Activated CD4-positive, alpha-beta T cell treated with anti-CD3 and anti-CD28 coated beads for 36 hours (primary cell): ENCODE results near the gene TACR2. TPM values are rescaled to one million over a fixed set of nuclear protein-coding genes. Genes with fewer than 3 reads are reported as not detected.

Experiments used
- ATAC-seq: fragments of 200-7000 bp; cut with Tn5 transposase; one replicate; pipeline ENCODE4 v1.10.0; 2021; ENCODE audit warnings: mild to moderate bottlenecking, moderate library complexity
- CTCF ChIA-PET: fragments of 350-600 bp; sonication (Branson Sonifier 250); formaldehyde crosslinking; loops from one replicate; lab custom pipeline; 2021; ENCODE audit warnings: antibody characterized with exemption; lab: Charles Lee
- POLR2A ChIA-PET: fragments of 350-600 bp; sonication (Branson Sonifier 250); formaldehyde crosslinking; loops from one replicate; lab custom pipeline; 2021; ENCODE audit warnings: antibody characterized with exemption, inconsistent platforms; lab: Charles Lee
- DNase-seq: peaks from one replicate; pipeline ENCODE4 v3.0.0-alpha.2; 2020
- H3K27ac Mint-ChIP-seq: one replicate; pipeline ENCODE4 v1.8.0; 2021; ENCODE audit warnings: mixed read lengths
- H3K27me3 Mint-ChIP-seq: one replicate; pipeline ENCODE4 v1.8.0; 2021; ENCODE audit warnings: mixed read lengths
- H3K36me3 Mint-ChIP-seq: one replicate; pipeline ENCODE4 v1.8.0; 2021; ENCODE audit warnings: low read depth, mixed read lengths
- H3K4me1 Mint-ChIP-seq: one replicate; pipeline ENCODE4 v1.8.0; 2021; ENCODE audit warnings: mixed read lengths
- H3K4me3 Mint-ChIP-seq: one replicate; pipeline ENCODE4 v1.8.0; 2021; ENCODE audit warnings: mild to moderate bottlenecking, moderate library complexity, mixed read lengths
- H3K9me3 Mint-ChIP-seq: one replicate; pipeline ENCODE4 v1.8.0; 2021; ENCODE audit warnings: low read depth, mixed read lengths
- intact Hi-C, 2 experiments: fragments of 100-400 bp; cut with DNase I in 1 of 2; cut with micrococcal nuclease in 1 of 2; formaldehyde crosslinking; loops; one replicate each; pipeline versions ENCODE4 v1.14.2 to v1.15.1; 2022 to 2024; cut with DNase I, micrococcal nuclease
- total RNA-seq, 2 experiments: library from RNA; stranded (reverse); gene quantifications; one replicate each; pipeline ENCODE4 v1.2.3, GENCODE V29; 2021

Gene TACR2
- total RNA-seq, 2 experiments from 2014 or later, result not detected

DNA sequence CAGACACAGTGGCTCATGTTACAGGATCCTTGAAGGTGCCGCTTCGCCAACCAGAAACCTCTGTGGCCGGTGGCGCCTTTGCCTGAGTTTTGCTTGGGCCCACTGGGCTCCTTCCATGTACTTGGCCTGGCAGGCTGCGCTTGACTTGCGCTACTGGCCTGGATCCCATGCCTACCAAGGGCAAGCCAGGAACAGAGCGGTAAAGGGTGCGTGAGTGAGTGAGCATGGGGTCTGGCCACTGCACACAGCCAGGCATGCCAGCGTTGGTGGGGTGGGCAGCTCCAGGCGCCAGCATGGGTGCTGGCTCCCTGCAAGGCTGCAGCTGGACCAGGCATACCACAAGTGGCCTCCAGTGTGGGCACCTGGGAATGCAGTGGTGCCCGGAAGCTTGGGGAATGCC is 18.2 kb upstream of the TACR2 start:
- ChIA-PET POLR2A (no interaction called here), CTCF (interaction anchor here (0.7 to 0.9 kb wide), 2 partner anchors 16 to 42 kb away, joined by 3 to 5 read pairs; partner anchors contain the start of gene TSPAN15)
- peaks cover 3% of the 10 kb centered on the region for H3K27me3 Mint-ChIP-seq
- no peaks in the 10 kb centered on the region for H3K9me3 Mint-ChIP-seq
- H3K4me3 Mint-ChIP-seq, result no peak overlapping the region
- no peak overlapping the region for H3K27ac Mint-ChIP-seq
- no peaks in the 10 kb centered on the region for H3K4me1 Mint-ChIP-seq
- ATAC-seq (no peak), DNase-seq (no peak)
- H3K36me3 Mint-ChIP-seq, result no peaks in the 10 kb centered on the region
- intact Hi-C loops, result no loop called here

GRCh38 chr10:69434169-69434568 is 17.5 kb upstream of the TACR2 start:
- H3K27me3 Mint-ChIP-seq, result peaks cover 3% of the 10 kb centered on the region
- ChIA-PET POLR2A (no interaction called here), CTCF (interaction anchor here (0.8 to 2.6 kb wide), 3 partner anchors 11 to 199 kb away, joined by 3 to 7 read pairs (median 3); no protein-coding TSS in a partner anchor)
- no peak overlapping the region for H3K4me3 Mint-ChIP-seq
- intact Hi-C loops, result no loop called here
- no peaks in the 10 kb centered on the region for H3K36me3 Mint-ChIP-seq
- no peaks in the 10 kb centered on the region for H3K9me3 Mint-ChIP-seq
- no peak overlapping the region for H3K27ac Mint-ChIP-seq
- ATAC-seq (no peak), DNase-seq (no peak)
- H3K4me1 Mint-ChIP-seq, result no peaks in the 10 kb centered on the region

- intact Hi-C loops, result no loop called here
- CTCF ChIA-PET, result interaction anchor here (1.4 kb wide), 1 partner anchor 81 kb away, joined by 8 read pairs; no protein-coding TSS in a partner anchor
- no peak overlapping the region for H3K27ac Mint-ChIP-seq
Observed at GRCh38 chr10:69428165-69428564, 11.4 kb upstream of the TACR2 start.

DNA sequence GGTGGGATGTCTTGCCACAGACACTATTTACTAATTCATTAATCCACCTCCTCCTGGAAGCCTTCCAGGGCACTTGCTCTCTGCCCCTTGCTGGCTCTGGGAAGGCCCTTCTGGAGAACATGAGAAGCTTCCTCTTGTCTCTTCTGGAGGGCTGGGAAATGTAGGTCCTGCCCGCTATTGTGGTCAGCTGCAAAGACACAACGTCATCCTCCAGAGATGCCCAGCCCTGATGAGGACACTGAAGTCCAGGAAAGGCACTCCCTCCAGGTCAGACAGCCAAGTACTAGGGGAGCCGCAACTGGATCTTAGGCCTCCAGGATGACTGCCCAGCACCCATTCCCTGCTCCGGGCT is 9.6 kb upstream of the TACR2 start:
- no peak overlapping the region for H3K27ac Mint-ChIP-seq

More at GRCh38 chr10:69428165-69428564, 11.4 kb upstream of the TACR2 start:
- POLR2A ChIA-PET, result no interaction called here
- no peaks in the 10 kb centered on the region for H3K9me3 Mint-ChIP-seq
- ATAC-seq, result no peak
- DNase-seq, result no peak
- no peaks in the 10 kb centered on the region for H3K27me3 Mint-ChIP-seq
- no peaks in the 10 kb centered on the region for H3K36me3 Mint-ChIP-seq
- peaks cover 40% of the 10 kb centered on the region for H3K4me1 Mint-ChIP-seq
- no peak overlapping the region for H3K4me3 Mint-ChIP-seq

DNA sequence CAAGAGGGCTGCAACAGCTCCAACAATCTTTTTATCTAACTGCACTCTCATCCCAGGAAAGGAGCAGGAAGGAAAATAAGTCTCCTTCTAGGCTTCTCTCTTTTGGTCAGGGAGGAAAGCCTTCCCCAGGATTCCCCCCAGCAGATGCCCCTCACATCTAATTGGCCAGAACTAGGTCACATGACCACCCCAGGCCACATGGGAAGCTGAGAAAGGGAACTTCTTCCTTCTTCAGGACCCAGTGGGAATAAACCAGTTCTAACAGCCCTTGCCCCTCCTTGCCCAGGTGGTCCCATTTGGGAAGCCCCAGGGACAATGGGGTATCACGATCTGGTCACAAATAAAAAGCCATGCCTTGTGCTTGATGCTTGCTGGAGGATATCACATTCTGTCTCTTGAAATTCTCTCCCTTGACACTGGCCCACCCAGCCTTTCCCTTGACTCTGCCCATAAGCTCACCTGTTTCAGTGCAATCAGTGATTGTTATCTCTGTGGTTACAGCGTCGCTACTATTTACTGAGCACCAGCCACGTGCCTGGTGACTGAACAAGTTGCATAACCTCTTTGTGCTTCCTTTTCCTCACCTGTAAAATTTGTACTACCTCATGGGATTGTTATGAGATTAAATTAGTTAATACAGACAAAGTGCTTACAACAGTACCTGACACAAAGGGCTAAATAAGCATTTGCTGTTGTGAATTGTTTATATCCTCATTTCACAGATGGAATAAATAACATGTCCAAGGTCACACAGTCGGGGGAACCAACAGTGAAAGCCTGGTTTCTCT is 9.0 kb upstream of the TACR2 start:
- ATAC-seq, result peak; percentile 55
- no peak for DNase-seq
- ChIA-PET CTCF (interaction anchor here (0.5 to 1.5 kb wide), 6 partner anchors 14 to 130 kb away, joined by 3 read pairs; no protein-coding TSS in a partner anchor), POLR2A (no interaction called here)
- H3K27ac Mint-ChIP-seq, result peak overlapping the region; percentile 3
- H3K9me3 Mint-ChIP-seq, result no peaks in the 10 kb centered on the region
- H3K4me3 Mint-ChIP-seq, result no peak overlapping the region
- H3K4me1 Mint-ChIP-seq, result peaks cover 40% of the 10 kb centered on the region
- no peaks in the 10 kb centered on the region for H3K36me3 Mint-ChIP-seq
- no peaks in the 10 kb centered on the region for H3K27me3 Mint-ChIP-seq
- intact Hi-C loops, result loop anchor here in 1 of 2 experiments (2.0 kb wide), 1 partner anchor 213 kb away; no protein-coding TSS in a partner anchor

More for the DNA sequence above, 9.6 kb upstream of the TACR2 start:
- no peak for ATAC-seq
- H3K36me3 Mint-ChIP-seq, result no peaks in the 10 kb centered on the region
- intact Hi-C loops, result loop anchor here in 1 of 2 experiments (2.0 kb wide), 1 partner anchor 212 kb away; no protein-coding TSS in a partner anchor
- no peak for DNase-seq
- H3K27me3 Mint-ChIP-seq, result no peaks in the 10 kb centered on the region
- no peaks in the 10 kb centered on the region for H3K9me3 Mint-ChIP-seq
- ChIA-PET POLR2A (no interaction called here), CTCF (interaction anchor here (0.9 to 1.5 kb wide), 3 partner anchors 8 to 83 kb away, joined by 3 to 4 read pairs (median 3); no protein-coding TSS in a partner anchor)
- H3K4me3 Mint-ChIP-seq, result no peak overlapping the region
- H3K4me1 Mint-ChIP-seq, result peaks cover 40% of the 10 kb centered on the region

DNA sequence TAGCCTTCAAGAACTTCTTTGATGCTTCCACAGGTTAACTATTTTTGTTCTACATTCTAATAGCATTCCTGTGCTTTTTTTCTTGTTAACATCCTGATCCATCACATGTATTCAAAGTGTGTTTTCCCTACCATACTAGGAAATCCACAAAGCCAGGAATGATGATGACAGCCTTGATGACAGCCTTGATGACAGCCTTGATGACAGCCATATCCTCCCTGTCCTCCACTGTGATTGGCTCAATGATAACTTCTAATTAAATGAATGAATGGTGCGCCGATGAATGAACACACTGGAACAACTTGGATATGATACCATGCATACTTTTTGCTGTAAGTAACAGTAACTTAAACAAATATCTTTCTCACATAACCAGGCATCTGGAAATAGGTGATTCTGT is 8.3 kb upstream of the TACR2 start:
- Mint-ChIP-seq H3K27ac (no peak overlapping the region), H3K9me3 (no peaks in the 10 kb centered on the region), H3K36me3 (no peaks in the 10 kb centered on the region), H3K4me1 (peaks cover 40% of the 10 kb centered on the region), H3K4me3 (no peak overlapping the region), H3K27me3 (no peaks in the 10 kb centered on the region)
- ChIA-PET POLR2A (no interaction called here), CTCF (interaction anchor here (0.5 to 1.6 kb wide), 8 partner anchors 14 to 220 kb away, joined by 3 read pairs; no protein-coding TSS in a partner anchor)
- no peak for ATAC-seq
- intact Hi-C loops, result no loop called here
- DNase-seq, result no peak

DNA sequence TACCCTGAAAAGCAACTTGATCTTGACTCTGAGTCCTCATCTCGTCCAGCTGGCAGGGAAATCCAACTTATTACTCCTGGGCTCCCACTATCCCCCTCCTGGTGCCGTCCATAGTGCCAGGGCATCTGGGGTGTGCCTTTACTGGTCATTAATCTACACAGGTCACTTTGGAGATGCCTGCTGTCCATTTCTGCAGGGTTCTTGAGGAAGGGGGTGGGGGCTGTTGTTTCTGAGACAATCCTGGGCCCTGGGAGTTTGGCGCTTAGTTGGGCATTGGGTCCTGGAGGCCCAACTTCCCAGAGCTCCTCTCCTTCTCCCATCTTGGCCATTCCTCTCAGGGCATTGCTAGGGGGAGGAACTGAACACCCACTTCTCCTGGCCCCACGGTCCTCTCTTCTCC is 6.0 kb upstream of the TACR2 start:
- no peak for DNase-seq
- ChIA-PET CTCF (interaction anchor here (1.7 to 2.0 kb wide), 3 partner anchors 9 to 27 kb away, joined by 4 to 7 read pairs (median 4); no protein-coding TSS in a partner anchor), POLR2A (interaction anchor here (0.6 kb wide), 1 partner anchor 439 kb away, joined by 3 read pairs; no protein-coding TSS in a partner anchor)
- Mint-ChIP-seq H3K4me3 (no peak overlapping the region), H3K27me3 (no peaks in the 10 kb centered on the region), H3K4me1 (peaks cover 34% of the 10 kb centered on the region), H3K27ac (no peak overlapping the region), H3K9me3 (no peaks in the 10 kb centered on the region), H3K36me3 (no peaks in the 10 kb centered on the region)
- no peak for ATAC-seq
- intact Hi-C loops, result no loop called here

GRCh38 chr10:69421611-69422308 is 5.0 kb upstream of the TACR2 start:
- Mint-ChIP-seq H3K36me3 (no peaks in the 10 kb centered on the region), H3K27ac (no peak overlapping the region), H3K4me1 (peaks cover 27% of the 10 kb centered on the region), H3K9me3 (no peaks in the 10 kb centered on the region), H3K4me3 (no peak overlapping the region), H3K27me3 (no peaks in the 10 kb centered on the region)
- DNase-seq (no peak), ATAC-seq (no peak)
- CTCF ChIA-PET, result interaction anchor here (0.5 to 1.8 kb wide), 4 partner anchors 24 to 290 kb away, joined by 3 to 4 read pairs (median 3); no protein-coding TSS in a partner anchor
- intact Hi-C loops, result no loop called here
- POLR2A ChIA-PET, result no interaction called here

DNA sequence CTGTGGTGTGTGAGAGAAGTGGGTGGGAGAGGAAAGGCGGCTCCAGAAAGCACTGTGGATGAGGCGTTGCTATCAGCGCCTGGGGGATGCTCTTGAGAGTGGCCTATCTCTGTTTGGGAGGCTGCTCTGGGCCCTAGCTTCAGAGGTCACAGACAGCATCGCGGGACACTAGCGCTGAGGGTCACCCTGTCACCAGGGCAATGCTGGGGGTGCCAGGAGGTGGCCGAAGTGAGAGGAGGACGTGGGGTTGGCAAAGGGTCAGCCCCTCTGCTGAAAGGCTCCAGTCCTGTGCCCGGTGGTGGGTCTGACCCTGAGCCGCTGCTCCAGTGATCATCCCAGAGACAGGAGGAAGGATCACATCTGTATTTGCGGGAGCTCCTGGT is 3.0 kb upstream of the TACR2 start:
- intact Hi-C loops, result no loop called here
- H3K27ac Mint-ChIP-seq, result no peak overlapping the region
- POLR2A ChIA-PET, result no interaction called here
- no peak overlapping the region for H3K4me3 Mint-ChIP-seq
- ATAC-seq (no peak), DNase-seq (no peak)
- no peaks in the 10 kb centered on the region for H3K36me3 Mint-ChIP-seq
- CTCF ChIA-PET, result no interaction called here
- H3K4me1 Mint-ChIP-seq, result peaks cover 7% of the 10 kb centered on the region
- no peaks in the 10 kb centered on the region for H3K9me3 Mint-ChIP-seq
- peaks cover under 1% of the 10 kb centered on the region for H3K27me3 Mint-ChIP-seq

DNA sequence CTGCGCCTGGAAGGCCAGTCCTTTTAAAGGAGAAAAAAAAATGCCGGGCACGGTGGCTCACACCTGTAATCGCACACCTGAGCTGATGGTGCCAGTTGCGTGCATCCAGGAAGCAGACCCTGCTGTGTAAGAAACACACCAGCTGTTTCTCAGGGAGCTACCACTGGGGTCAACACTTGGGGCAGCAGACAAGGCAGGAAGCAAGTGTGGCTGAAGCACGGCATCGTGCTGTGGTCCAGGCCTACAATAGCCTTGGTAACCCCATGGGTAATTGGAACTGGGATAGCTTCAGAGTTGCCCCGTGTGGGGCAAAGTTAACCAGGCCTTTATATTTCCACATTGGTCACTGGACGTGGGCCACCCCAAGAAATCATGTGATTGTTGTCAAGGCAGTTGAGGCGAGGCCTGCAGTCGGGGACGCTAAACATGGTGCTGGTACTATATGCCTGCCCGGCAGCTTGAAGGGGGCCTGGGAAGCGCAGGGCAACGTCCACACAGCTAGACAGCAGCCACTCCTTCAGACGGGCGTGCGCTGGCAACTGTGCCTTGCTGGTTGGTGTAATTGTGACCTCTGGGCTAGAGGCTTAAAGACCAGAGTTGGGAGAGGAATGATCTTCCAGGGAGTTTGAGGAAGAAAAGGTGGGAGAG is 2.5 kb upstream of the TACR2 start:
- no peaks in the 10 kb centered on the region for H3K36me3 Mint-ChIP-seq
- no peak overlapping the region for H3K4me3 Mint-ChIP-seq
- intact Hi-C loops, result no loop called here
- peaks cover 5% of the 10 kb centered on the region for H3K4me1 Mint-ChIP-seq
- ATAC-seq (no peak), DNase-seq (no peak)
- peaks cover 2% of the 10 kb centered on the region for H3K27me3 Mint-ChIP-seq
- CTCF ChIA-PET, result interaction anchor here (0.8 to 1.3 kb wide), 2 partner anchors 8 to 96 kb away, joined by 3 to 4 read pairs; no protein-coding TSS in a partner anchor
- H3K27ac Mint-ChIP-seq, result no peak overlapping the region
- H3K9me3 Mint-ChIP-seq, result no peaks in the 10 kb centered on the region
- POLR2A ChIA-PET, result no interaction called here
